ENCODE data around the gene SMTN. TPM values are rescaled to one million over a fixed set of nuclear protein-coding genes. Genes with fewer than 3 reads are reported as not detected.

SMTN gene
- total and polyA plus RNA-seq, 9 of the 15 experiments (the other 6 are each of a cell fraction or from before 2014, with no cell fraction given) = 2.5 to 41.1 (median 16.1) TPM

GRCh38 chr22:31055635-31056159 lies 25.4 kb upstream of the SMTN start (continued):
- TF ChIP-seq SRF (CRISPR knock-in tag; IDR thresholded peaks at IDR 0.05) (no peak), BCOR (IDR thresholded peaks at IDR 0.05) (peak; percentile 86), NFXL1 (CRISPR knock-in tag; IDR thresholded peaks at IDR 0.05) (no peak), CEBPB (tag; IDR thresholded peaks at IDR 0.05) (peak; percentile 42; the same call in 1 of the 2 replicates), ZFP91 (CRISPR knock-in tag; IDR thresholded peaks at IDR 0.05) (no peak), BRCA1 (IDR thresholded peaks at IDR 0.05) (no peak), BRCA1 (CRISPR knock-in tag; IDR thresholded peaks at IDR 0.05) (no peak), CREB1 (IDR thresholded peaks at IDR 0.05) (peak; percentile 63), CREB1 (CRISPR knock-in tag; IDR thresholded peaks at IDR 0.05) (peak; percentile 34; the same call in 1 of the 2 replicates), MEF2A (IDR thresholded peaks at IDR 0.05; ENCODE audit: control insufficient read depth, low read depth, low read length) (no peak), TFAM (CRISPR knock-in tag; conservative IDR thresholded peaks at IDR 0.05) (no peak), CAMTA2 (CRISPR knock-in tag; conservative IDR thresholded peaks at IDR 0.05) (no peak), SMAD2 (IDR thresholded peaks at IDR 0.05; ENCODE audit: low read depth, low read length) (no peak), HOXB6 (CRISPR knock-in tag; IDR thresholded peaks at IDR 0.05; ENCODE audit: borderline replicate concordance) (no peak), XRCC3 (IDR thresholded peaks at IDR 0.05) (no peak), IRF9 (tag; IDR thresholded peaks at IDR 0.05) (no peak)
- TF ChIP-seq, protein P1, sequence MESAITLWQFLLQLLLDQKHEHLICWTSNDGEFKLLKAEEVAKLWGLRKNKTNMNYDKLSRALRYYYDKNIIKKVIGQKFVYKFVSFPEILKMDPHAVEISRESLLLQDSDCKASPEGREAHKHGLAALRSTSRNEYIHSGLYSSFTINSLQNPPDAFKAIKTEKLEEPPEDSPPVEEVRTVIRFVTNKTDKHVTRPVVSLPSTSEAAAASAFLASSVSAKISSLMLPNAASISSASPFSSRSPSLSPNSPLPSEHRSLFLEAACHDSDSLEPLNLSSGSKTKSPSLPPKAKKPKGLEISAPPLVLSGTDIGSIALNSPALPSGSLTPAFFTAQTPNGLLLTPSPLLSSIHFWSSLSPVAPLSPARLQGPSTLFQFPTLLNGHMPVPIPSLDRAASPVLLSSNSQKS (CRISPR knock-in tag; IDR thresholded peaks at IDR 0.05) = no peak
- TF ChIP-seq, protein P2, sequence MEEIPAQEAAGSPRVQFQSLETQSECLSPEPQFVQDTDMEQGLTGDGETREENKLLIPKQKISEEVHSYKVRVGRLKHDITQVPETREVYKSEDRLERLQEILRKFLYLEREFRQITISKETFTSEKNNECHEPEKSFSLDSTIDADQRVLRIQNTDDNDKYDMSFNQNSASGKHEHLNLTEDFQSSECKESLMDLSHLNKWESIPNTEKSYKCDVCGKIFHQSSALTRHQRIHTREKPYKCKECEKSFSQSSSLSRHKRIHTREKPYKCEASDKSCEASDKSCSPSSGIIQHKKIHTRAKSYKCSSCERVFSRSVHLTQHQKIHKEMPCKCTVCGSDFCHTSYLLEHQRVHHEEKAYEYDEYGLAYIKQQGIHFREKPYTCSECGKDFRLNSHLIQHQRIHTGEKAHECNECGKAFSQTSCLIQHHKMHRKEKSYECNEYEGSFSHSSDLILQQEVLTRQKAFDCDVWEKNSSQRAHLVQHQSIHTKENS (CRISPR knock-in tag; IDR thresholded peaks at IDR 0.05) = no peak
- TF ChIP-seq, protein P3, sequence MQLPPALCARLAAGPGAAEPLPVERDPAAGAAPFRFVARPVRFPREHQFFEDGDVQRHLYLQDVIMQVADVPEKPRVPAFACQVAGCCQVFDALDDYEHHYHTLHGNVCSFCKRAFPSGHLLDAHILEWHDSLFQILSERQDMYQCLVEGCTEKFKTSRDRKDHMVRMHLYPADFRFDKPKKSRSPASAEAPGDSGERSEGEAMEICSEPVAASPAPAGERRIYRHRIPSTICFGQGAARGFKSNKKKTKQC (CRISPR knock-in tag; IDR thresholded peaks at IDR 0.05) = no peak

Data from K562 (cell line).